IMR-90 (cell line): Measurements from ENCODE around the gene CCDC38. TPM values are rescaled to one million over a fixed set of nuclear protein-coding genes. Genes with fewer than 3 reads are reported as not detected.

Source experiments
- ATAC-seq: fragments of 200-7000 bp; cut with Tn5 transposase; 2 replicates; pipeline ENCODE4 v1.9.1; 2020; ENCODE audit warnings: low read depth, mild to moderate bottlenecking, moderate library complexity
- BruUV-seq: library from RNA; stranded (reverse); fragments of 400-500 nt; replicated peaks from 2 replicates; lab custom pipeline; 2021; lab: Mats Ljungman, UMichigan
- CTCF ChIA-PET: fragments of 300-600 bp; formaldehyde crosslinking; extraction: SDS; loops from one replicate; lab custom pipeline; 2021; ENCODE audit warnings: antibody characterized with exemption; lab: Yijun Ruan, JAX
- POLR2A ChIA-PET: fragments of 300-600 bp; sonication (Branson Sonifier 250); formaldehyde crosslinking; loops from one replicate; lab custom pipeline; 2022; ENCODE audit warnings: antibody characterized with exemption; ENCODE audit not compliant: unreplicated experiment; lab: Charles Lee
- DNase-seq: peaks from one replicate; pipeline ENCODE4 v3.0.0; 2013
- H2AFZ ChIP-seq: replicated peaks from 2 replicates; pipeline ENCODE3; 2013; ENCODE audit warnings: low read length, mild to moderate bottlenecking; ENCODE audit not compliant: poor library complexity
- H2AK5ac ChIP-seq: 2 replicates; pipeline ENCODE4 v1.6.1; 2013; ENCODE audit warnings: low read depth, low read length, inconsistent platforms
- H2AK9ac ChIP-seq: replicated peaks from 2 replicates; pipeline ENCODE3; 2013; ENCODE audit warnings: mild to moderate bottlenecking, low read depth, low read length, moderate library complexity; ENCODE audit not compliant: poor library complexity
- H2BK120ac ChIP-seq: 2 replicates; pipeline ENCODE4 v1.6.1; 2013; ENCODE audit warnings: low read depth, low read length, inconsistent platforms
- H2BK15ac ChIP-seq: 3 replicates; pipeline ENCODE4 v1.6.1; 2013; ENCODE audit warnings: low read depth, low read length, inconsistent platforms
- H2BK20ac ChIP-seq: 2 replicates; pipeline ENCODE4 v1.6.1; 2013; ENCODE audit warnings: low read depth, mild to moderate bottlenecking, inconsistent platforms, low read length, moderate library complexity
- H2BK5ac ChIP-seq: 2 replicates; pipeline ENCODE4 v1.6.1; 2013; ENCODE audit warnings: mild to moderate bottlenecking, low read depth, low read length, inconsistent platforms; ENCODE audit not compliant: poor library complexity, severe bottlenecking
- H3K14ac ChIP-seq: replicated peaks from 2 replicates; pipeline ENCODE4 v1.6.1; 2013; ENCODE audit warnings: low read depth, low read length, inconsistent platforms
- H3K18ac ChIP-seq: 2 replicates; pipeline ENCODE4 v1.6.1; 2013; ENCODE audit warnings: low read depth, low read length, control low read depth
- H3K23ac ChIP-seq: 2 replicates; pipeline ENCODE4 v1.6.1; 2013; ENCODE audit warnings: low read depth, low read length, inconsistent platforms
- H3K27ac ChIP-seq: 2 replicates; pipeline ENCODE4 v1.5.1; 2013; ENCODE audit warnings: mild to moderate bottlenecking, control low read depth, low read length; ENCODE audit not compliant: insufficient read depth
- H3K27me3 ChIP-seq: 2 replicates; pipeline ENCODE4 v1.6.1; 2013; ENCODE audit warnings: low read length; ENCODE audit not compliant: control insufficient read depth, insufficient read depth
- H3K36me3 ChIP-seq: 2 replicates; pipeline ENCODE4 v1.6.1; 2013; ENCODE audit warnings: low read length, mixed read lengths; ENCODE audit not compliant: control insufficient read depth, insufficient read depth
- H3K4ac ChIP-seq: 2 replicates; pipeline ENCODE4 v1.6.1; 2013; ENCODE audit warnings: low read depth, low read length, inconsistent platforms
- H3K4me1 ChIP-seq: 2 replicates; pipeline ENCODE4 v1.6.1; 2013; ENCODE audit warnings: low read length, mixed read lengths; ENCODE audit not compliant: control insufficient read depth, insufficient read depth
- H3K4me2 ChIP-seq: 2 replicates; pipeline ENCODE4 v1.6.1; 2013; ENCODE audit warnings: low read depth, mild to moderate bottlenecking, control low read depth, low read length, moderate library complexity
- H3K4me3 ChIP-seq: 2 replicates; pipeline ENCODE4 v1.5.1; 2013; ENCODE audit warnings: low read depth, mild to moderate bottlenecking, control low read depth, low read length, moderate library complexity; ENCODE audit not compliant: insufficient read depth
- H3K56ac ChIP-seq: 2 replicates; pipeline ENCODE4 v1.6.1; 2013; ENCODE audit warnings: low read length, inconsistent platforms; ENCODE audit not compliant: insufficient read depth; ENCODE audit errors: extremely low read depth
- H3K79me1 ChIP-seq, 2 experiments: 2 replicates each; pipeline ENCODE4 v1.6.1; 2013; ENCODE audit warnings: low read length in 2 of 2, inconsistent platforms in 1 of 2, low read depth in 1 of 2
- H3K9ac ChIP-seq: 2 replicates; pipeline ENCODE4 v1.6.1; 2013; ENCODE audit warnings: low read depth, low read length, control low read depth
- H3K9me1 ChIP-seq: 2 replicates; pipeline ENCODE4 v1.6.1; 2013; ENCODE audit warnings: low read length, inconsistent platforms; ENCODE audit not compliant: insufficient read depth
- H3K9me3 ChIP-seq: 2 replicates; pipeline ENCODE4 v1.6.1; 2013; ENCODE audit warnings: low read length; ENCODE audit not compliant: control insufficient read depth, insufficient read depth
- H4K20me1 ChIP-seq: 2 replicates; pipeline ENCODE4 v1.6.1; 2013; ENCODE audit warnings: low read length, inconsistent platforms; ENCODE audit not compliant: insufficient read depth
- H4K5ac ChIP-seq: 2 replicates; pipeline ENCODE4 v1.6.1; 2013; ENCODE audit warnings: mild to moderate bottlenecking, low read depth, low read length, control low read depth
- H4K8ac ChIP-seq, 2 experiments: 2 replicates each; pipeline ENCODE4 v1.6.1; 2013; ENCODE audit warnings: low read depth in 2 of 2, low read length in 2 of 2, control low read depth in 1 of 2, inconsistent platforms in 1 of 2
- H4K91ac ChIP-seq: 2 replicates; pipeline ENCODE4 v1.6.1; 2013; ENCODE audit warnings: low read depth, low read length, inconsistent platforms; ENCODE audit not compliant: insufficient read depth
- CTCF ChIP-seq: conservative IDR thresholded peaks from 2 replicates; pipeline ENCODE4 v1.5.1; 2012; ENCODE audit warnings: mild to moderate bottlenecking, low read depth, low read length, improper control_type of control experiment
- ELK1 ChIP-seq: fragments of 150-350 bp; IDR thresholded peaks from 2 replicates; pipeline ENCODE4 v1.6.1; 2016; ENCODE audit warnings: low read depth, mild to moderate bottlenecking, low read length, moderate library complexity, borderline replicate concordance
- FOS ChIP-seq: fragments of 150-350 bp; IDR thresholded peaks from 2 replicates; pipeline ENCODE4 v1.6.1; 2016; ENCODE audit warnings: low read depth, low read length
- MAFK ChIP-seq: IDR thresholded peaks from 2 replicates; pipeline ENCODE4 v1.6.1; 2012; ENCODE audit warnings: low read depth, low read length, improper control_type of control experiment
- MAZ ChIP-seq: IDR thresholded peaks from 2 replicates; pipeline ENCODE4 v1.6.1; 2012; ENCODE audit warnings: low read depth, mild to moderate bottlenecking, low read length, improper control_type of control experiment, moderate library complexity, borderline replicate concordance
- RCOR1 ChIP-seq: IDR thresholded peaks from 2 replicates; pipeline ENCODE4 v1.6.1; 2012; ENCODE audit warnings: mild to moderate bottlenecking, low read length, improper control_type of control experiment; ENCODE audit not compliant: insufficient replicate concordance
- SMC3 ChIP-seq: fragments of 150-350 bp; IDR thresholded peaks from 2 replicates; pipeline ENCODE4 v1.6.1; 2016; ENCODE audit warnings: low read depth, mild to moderate bottlenecking, antibody characterized with exemption, low read length, moderate library complexity
- WGBS, 2 experiments: methylation state at CpG; one replicate each; pipeline versions ENCODE4 v1.1.5 to v1.1.7; 2013; ENCODE audit warnings: missing lambda C conversion rate in 2 of 2; ENCODE audit not compliant: insufficient read length in 1 of 2; ENCODE audit errors: extremely low coverage in 2 of 2; 5-methylcytosine and 5-hydroxymethylcytosine counted together
- dilution Hi-C: fragments of 300-500 bp; cut with HindIII; formaldehyde crosslinking; loops from one replicate; pipeline ENCODE4 v1.14.3; 2018; ENCODE audit warnings: low sequenced_read_pairs; ENCODE audit not compliant: unreplicated experiment
- in situ Hi-C: fragments of 300-500 bp; cut with MboI; formaldehyde crosslinking; loops from 3 replicates; pipeline ENCODE4 v1.14.3; 2019; ENCODE audit warnings: low sequenced_read_pairs, inconsistent platforms, mixed read lengths
- intact Hi-C: fragments of 100-400 bp; cut with micrococcal nuclease; formaldehyde crosslinking; loops from 2 replicates; pipeline ENCODE4 v1.10.0; 2022
- polyA plus RNA-seq, 3 experiments: library from polyadenylated mRNA; depleted of rRNA; stranded (reverse); fragments of >200 nt; gene quantifications; 2 replicates each; pipeline ENCODE4 v1.2.3, GENCODE V29; 2012; ENCODE audit warnings: low replicate concordance in 1 of 3
- total RNA-seq: library from RNA; depleted of rRNA; stranded (reverse); fragments of >200 nt; gene quantifications from 2 replicates; pipeline ENCODE4 v1.2.3, GENCODE V29; 2012

The CCDC38 gene
- total and polyA plus RNA-seq, 2 of the 4 experiments (the other 2 are of a cell fraction) = not detected

GRCh38 chr12:95949477-95950206, 7.2 kb upstream of the CCDC38 start:
- ChIA-PET POLR2A (interaction anchor here (0.6 kb wide), 1 partner anchor 151 kb away, joined by 6 read pairs; no protein-coding TSS in a partner anchor), CTCF (no interaction called here)
- H3K9me3 ChIP-seq = no peaks in the 10 kb centered on the region
- no peak overlapping the region for H2BK5ac ChIP-seq
- H3K27me3 ChIP-seq = peaks cover 6% of the 10 kb centered on the region
- DNase-seq (no peak), ATAC-seq (no peak)
- no peaks in the 10 kb centered on the region for H3K36me3 ChIP-seq
- no peak overlapping the region for H4K8ac ChIP-seq
- H2BK15ac ChIP-seq = no peak overlapping the region
- H2AFZ ChIP-seq = no peak overlapping the region
- H3K9me1 ChIP-seq = no peaks in the 10 kb centered on the region
- no peak overlapping the region for H3K4ac ChIP-seq
- in situ Hi-C loops = no loop called here
- H3K79me1 ChIP-seq = no peaks in the 10 kb centered on the region
- no peak overlapping the region for H3K56ac ChIP-seq
- no peak overlapping the region for H2BK120ac ChIP-seq
- H3K23ac ChIP-seq = no peak overlapping the region
- H3K27ac ChIP-seq = no peak overlapping the region
- H3K4me3 ChIP-seq = no peak overlapping the region
- H4K91ac ChIP-seq = no peak overlapping the region
- dilution Hi-C loops = no loop called here
- H3K14ac ChIP-seq = no peak overlapping the region
- intact Hi-C loops = no loop called here
- TF ChIP-seq MAZ (no peak), CTCF (no peak), FOS (no peak), RCOR1 (no peak), SMC3 (no peak), ELK1 (no peak), MAFK (no peak)
- no peak overlapping the region for H2AK5ac ChIP-seq
- WGBS, 2 experiments = no CpG with 5 or more reads among the region's 4 CpGs
- H4K20me1 ChIP-seq = no peaks in the 10 kb centered on the region
- no peak overlapping the region for H3K18ac ChIP-seq
- BruUV-seq = no TSS peak
- no peak overlapping the region for H3K9ac ChIP-seq
- H4K5ac ChIP-seq = no peak overlapping the region
- no peaks in the 10 kb centered on the region for H3K4me1 ChIP-seq
- no peak overlapping the region for H2BK20ac ChIP-seq
- H2AK9ac ChIP-seq = no peak overlapping the region
- H3K4me2 ChIP-seq = no peak overlapping the region
